GM12878 (cell line): ENCODE measurements around the gene PI4KB. TPM values are rescaled to one million over a fixed set of nuclear protein-coding genes. Genes with fewer than 3 reads are reported as not detected.

Experiments used
- E2F8 ChIP-seq: fragments of 450-650 bp; IDR thresholded peaks from 2 replicates; pipeline ENCODE4 v1.6.1; 2018; ENCODE audit warnings: mild to moderate bottlenecking, low read depth, moderate library complexity; ENCODE audit not compliant: partially characterized antibody
- HCFC1 ChIP-seq: fragments of 150-350 bp; IDR thresholded peaks from 2 replicates; pipeline ENCODE4 v1.6.1; 2014; ENCODE audit warnings: low read length
- KLF5 ChIP-seq: fragments of 450-650 bp; IDR thresholded peaks from 2 replicates; pipeline ENCODE4 v1.6.1; 2014; ENCODE audit warnings: mild to moderate bottlenecking; ENCODE audit not compliant: partially characterized antibody
- MYC ChIP-seq: IDR thresholded peaks from 2 replicates; pipeline ENCODE4 v1.6.1; 2011; ENCODE audit warnings: mild to moderate bottlenecking, low read length, moderate library complexity, inconsistent platforms; ENCODE audit not compliant: insufficient read depth, insufficient replicate concordance, insufficient read length, severe bottlenecking
- NFYA ChIP-seq: IDR thresholded peaks from 2 replicates; pipeline ENCODE4 v1.6.1; 2011; ENCODE audit warnings: low read depth, mild to moderate bottlenecking, low read length, improper control_type of control experiment, borderline replicate concordance
- NRF1 ChIP-seq: conservative IDR thresholded peaks from 2 replicates; pipeline ENCODE4 v1.6.1; 2011; ENCODE audit warnings: mild to moderate bottlenecking, low read depth, low read length, improper control_type of control experiment
- PAX8 ChIP-seq: fragments of 450-650 bp; IDR thresholded peaks from 2 replicates; pipeline ENCODE4 v1.6.1; 2017; ENCODE audit warnings: mild to moderate bottlenecking, moderate library complexity
- POLR2A ChIP-seq: IDR thresholded peaks from 2 replicates; pipeline ENCODE4 v1.6.1; 2011; ENCODE audit warnings: low read depth, mild to moderate bottlenecking, low read length
- RAD51 ChIP-seq: fragments of 450-650 bp; IDR thresholded peaks from 2 replicates; pipeline ENCODE4 v1.6.1; 2016; ENCODE audit warnings: moderate library complexity, mild to moderate bottlenecking, inconsistent platforms
- REST ChIP-seq: IDR thresholded peaks from 2 replicates; pipeline ENCODE4 v1.6.1; 2012; ENCODE audit warnings: mild to moderate bottlenecking, low read depth, low read length
- SMARCA5 ChIP-seq: fragments of 450-650 bp; IDR thresholded peaks from 2 replicates; pipeline ENCODE4 v1.6.1; 2017; ENCODE audit warnings: mild to moderate bottlenecking
- SREBF1 ChIP-seq: IDR thresholded peaks from 2 replicates; pipeline ENCODE4 v1.6.1; 2012; ENCODE audit warnings: mild to moderate bottlenecking, low read length
- TAF1 ChIP-seq: IDR thresholded peaks from 2 replicates; pipeline ENCODE4 v1.6.1; 2011; ENCODE audit warnings: mild to moderate bottlenecking, low read depth, low read length, borderline replicate concordance
- TCF12 ChIP-seq: IDR thresholded peaks from 2 replicates; pipeline ENCODE4 v1.6.1; 2011; ENCODE audit warnings: low read depth, mild to moderate bottlenecking, low read length
- USF1 ChIP-seq: IDR thresholded peaks from 2 replicates; pipeline ENCODE4 v1.6.1; 2011; ENCODE audit warnings: borderline replicate concordance, low read depth, mild to moderate bottlenecking, moderate library complexity, mixed read lengths, low read length; ENCODE audit not compliant: insufficient read depth; ENCODE audit errors: extremely low read length
- ZNF217 ChIP-seq: fragments of 450-650 bp; IDR thresholded peaks from 2 replicates; pipeline ENCODE4 v1.6.1; 2017; ENCODE audit warnings: antibody characterized with exemption, mild to moderate bottlenecking
- polyA plus RNA-seq, 11 experiments: library from polyadenylated mRNA; depleted of rRNA in 4 of 11; unstranded in 6 of 11; stranded (reverse) in 5 of 11; fragments of >200 nt; fragmentation: Nextera tagmentation in 4 of 11; fragmentation: Illumina TruSeq in 1 of 11; extraction: Ambion mirVana in 4 of 11; extraction: Trizol in 1 of 11; gene quantifications; 1 replicate in 1 of 11; 2 replicates in 10 of 11; pipeline versions ENCODE4 v1.2.1 to v1.2.3, GENCODE V29; 2011 to 2016; ENCODE audit warnings: inconsistent platforms in 2 of 11, missing spikeins in 2 of 11, low read depth in 1 of 11
- total RNA-seq, 4 experiments: library from RNA; depleted of rRNA in 3 of 4; stranded (reverse); fragments of >200 nt in 3 of 4; fragmentation: Illumina TruSeq in 1 of 4; extraction: Trizol in 1 of 4; gene quantifications; 2 replicates each; pipeline versions ENCODE4 v1.2.1 to v1.2.3, GENCODE V29; 2013 to 2021
- TF ChIP-seq, protein P1 (sequence below): fragments of 450-650 bp; IDR thresholded peaks from 2 replicates; pipeline ENCODE4 v1.6.1; 2018; ENCODE audit warnings: borderline replicate concordance, mild to moderate bottlenecking; ENCODE audit not compliant: partially characterized antibody
- TF ChIP-seq, protein P2 (sequence below): fragments of 450-650 bp; IDR thresholded peaks from 2 replicates; pipeline ENCODE4 v1.6.1; 2014; ENCODE audit warnings: mild to moderate bottlenecking

The PI4KB gene
- total and polyA plus RNA-seq, 10 of the 15 experiments (the other 5 are each of a cell fraction or from before 2014, with no cell fraction given): 3.3 to 88.3 (median 51.7) TPM

- TF ChIP-seq, protein P1, sequence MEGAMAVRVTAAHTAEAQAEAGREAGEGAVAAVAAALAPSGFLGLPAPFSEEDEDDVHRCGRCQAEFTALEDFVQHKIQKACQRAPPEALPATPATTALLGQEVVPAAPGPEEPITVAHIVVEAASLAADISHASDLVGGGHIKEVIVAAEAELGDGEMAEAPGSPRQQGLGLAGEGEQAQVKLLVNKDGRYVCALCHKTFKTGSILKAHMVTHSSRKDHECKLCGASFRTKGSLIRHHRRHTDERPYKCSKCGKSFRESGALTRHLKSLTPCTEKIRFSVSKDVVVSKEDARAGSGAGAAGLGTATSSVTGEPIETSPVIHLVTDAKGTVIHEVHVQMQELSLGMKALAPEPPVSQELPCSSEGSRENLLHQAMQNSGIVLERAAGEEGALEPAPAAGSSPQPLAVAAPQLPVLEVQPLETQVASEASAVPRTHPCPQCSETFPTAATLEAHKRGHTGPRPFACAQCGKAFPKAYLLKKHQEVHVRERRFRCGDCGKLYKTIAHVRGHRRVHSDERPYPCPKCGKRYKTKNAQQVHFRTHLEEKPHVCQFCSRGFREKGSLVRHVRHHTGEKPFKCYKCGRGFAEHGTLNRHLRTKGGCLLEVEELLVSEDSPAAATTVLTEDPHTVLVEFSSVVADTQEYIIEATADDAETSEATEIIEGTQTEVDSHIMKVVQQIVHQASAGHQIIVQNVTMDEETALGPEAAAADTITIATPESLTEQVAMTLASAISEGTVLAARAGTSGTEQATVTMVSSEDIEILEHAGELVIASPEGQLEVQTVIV: peak; percentile 51
- TF ChIP-seq, protein P2, sequence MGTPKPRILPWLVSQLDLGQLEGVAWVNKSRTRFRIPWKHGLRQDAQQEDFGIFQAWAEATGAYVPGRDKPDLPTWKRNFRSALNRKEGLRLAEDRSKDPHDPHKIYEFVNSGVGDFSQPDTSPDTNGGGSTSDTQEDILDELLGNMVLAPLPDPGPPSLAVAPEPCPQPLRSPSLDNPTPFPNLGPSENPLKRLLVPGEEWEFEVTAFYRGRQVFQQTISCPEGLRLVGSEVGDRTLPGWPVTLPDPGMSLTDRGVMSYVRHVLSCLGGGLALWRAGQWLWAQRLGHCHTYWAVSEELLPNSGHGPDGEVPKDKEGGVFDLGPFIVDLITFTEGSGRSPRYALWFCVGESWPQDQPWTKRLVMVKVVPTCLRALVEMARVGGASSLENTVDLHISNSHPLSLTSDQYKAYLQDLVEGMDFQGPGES: peak; percentile 80; the same call in 1 of the 2 replicates
- TF ChIP-seq PAX8 (no peak), REST (no peak), SREBF1 (no peak), NRF1 (no peak), USF1 (no peak), NFYA (no peak), ZNF217 (peak; percentile 94), SMARCA5 (no peak), TAF1 (peak; percentile 85), HCFC1 (peak; percentile 94), TCF12 (peak; percentile 60; the same call in 1 of the 2 replicates), RAD51 (peak; percentile 40; the same call in 1 of the 2 replicates), MYC (no peak), KLF5 (no peak), E2F8 (no peak), POLR2A (peak; percentile 94)
Observed at GRCh38 chr1:151254217-151255213, 72.7 kb downstream of the PI4KB start, which contains the start of gene PSMD4 (continued).
